ENCODE data around the gene CD2BP2.
"Not testable (repeated sequence)": the region's sequence is repeated elsewhere in the genome, so short reads cannot be mapped to it uniquely, and the experiment has no call there.

The CD2BP2 gene

DNA sequence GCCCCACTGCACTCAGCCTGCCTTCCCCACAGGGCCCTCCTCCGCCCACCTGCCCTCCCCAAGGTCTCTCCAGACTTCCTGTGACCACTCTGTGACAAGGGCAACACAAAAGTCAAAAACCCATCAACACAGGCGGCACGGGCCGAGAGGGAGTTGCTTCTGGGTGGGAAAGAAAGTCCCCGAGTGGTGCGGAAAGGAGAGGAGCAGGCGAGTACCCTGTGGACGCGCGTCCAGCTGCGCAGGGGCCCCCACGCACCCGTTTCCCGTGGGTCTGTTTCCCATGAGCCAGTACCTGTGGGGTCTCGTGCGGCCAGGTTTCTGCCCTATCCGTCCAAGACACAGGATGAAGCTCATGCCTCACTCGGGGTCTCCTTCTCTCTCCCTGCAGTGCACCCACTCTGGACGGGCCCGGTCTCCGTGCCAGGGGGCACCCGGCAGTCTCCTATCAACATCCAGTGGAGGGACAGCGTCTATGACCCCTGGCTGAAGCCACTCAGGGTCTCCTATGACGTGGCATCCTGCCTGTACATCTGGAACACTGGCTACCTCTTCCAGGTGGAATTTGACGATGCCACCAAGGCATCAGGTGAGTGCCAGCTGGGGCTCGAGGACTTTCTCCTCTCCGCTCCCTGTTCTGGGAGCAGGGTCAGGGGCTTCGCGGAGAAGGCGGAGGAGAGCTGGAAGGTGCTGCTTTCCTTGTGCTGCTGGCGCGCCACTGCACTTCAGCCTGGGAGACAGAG lies 12.2 kb downstream of the CD2BP2 start:
- no peak for DNase-seq (ENCODE audit: low read depth in 2 of 2)

- DNase-seq (ENCODE audit: low read depth in 2 of 2) = not testable (repeated sequence)
Measured at GRCh38 chr16:30341971-30342370, 13.1 kb downstream of the CD2BP2 start.

DNA sequence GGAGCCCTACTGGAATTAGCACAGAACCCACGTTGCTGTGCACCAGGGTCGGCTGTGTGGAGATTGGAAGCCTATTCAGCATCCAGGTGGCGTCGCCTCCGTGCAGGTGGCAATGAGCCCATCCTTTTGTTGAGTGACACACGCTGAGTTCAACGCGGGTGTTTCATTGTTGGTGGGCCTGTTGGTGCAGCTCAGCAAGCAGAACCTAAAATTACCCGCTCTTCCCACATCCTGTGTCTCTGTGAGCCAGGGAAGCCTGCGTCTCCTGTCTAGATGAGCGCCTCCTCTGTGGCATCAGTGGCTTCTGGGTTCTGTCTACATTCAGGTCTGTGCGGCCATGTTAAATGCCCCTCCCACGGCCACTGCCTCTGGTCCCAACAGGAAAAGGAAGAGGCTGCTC lies 14.5 kb downstream of the CD2BP2 start:
- no peak for DNase-seq (ENCODE audit: low read depth in 2 of 2)

DNA sequence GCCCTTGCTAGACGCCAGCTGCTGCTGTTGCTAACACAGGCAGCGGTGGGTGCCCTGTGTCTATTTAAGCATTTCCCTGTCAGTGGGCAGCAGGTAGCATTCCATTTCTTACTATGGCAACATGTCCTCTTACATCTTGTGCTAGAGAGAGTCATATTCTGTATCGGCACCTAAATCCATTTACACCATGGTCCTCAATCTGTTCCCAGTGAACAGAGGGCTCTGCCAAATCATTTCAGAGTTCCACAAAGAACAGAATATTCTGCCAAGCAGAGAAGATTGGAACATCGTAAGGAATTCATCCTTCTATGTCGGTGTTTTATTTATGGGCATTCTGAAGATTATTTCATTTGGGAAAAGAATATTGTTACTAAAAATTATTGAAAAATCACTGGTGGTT lies 16.4 kb downstream of the CD2BP2 start:
- not testable (repeated sequence) for DNase-seq (ENCODE audit: low read depth in 2 of 2)

- not testable (repeated sequence) for DNase-seq (ENCODE audit: low read depth in 2 of 2)
Measured at GRCh38 chr16:30337964-30338357, 17.1 kb downstream of the CD2BP2 start.

DNA sequence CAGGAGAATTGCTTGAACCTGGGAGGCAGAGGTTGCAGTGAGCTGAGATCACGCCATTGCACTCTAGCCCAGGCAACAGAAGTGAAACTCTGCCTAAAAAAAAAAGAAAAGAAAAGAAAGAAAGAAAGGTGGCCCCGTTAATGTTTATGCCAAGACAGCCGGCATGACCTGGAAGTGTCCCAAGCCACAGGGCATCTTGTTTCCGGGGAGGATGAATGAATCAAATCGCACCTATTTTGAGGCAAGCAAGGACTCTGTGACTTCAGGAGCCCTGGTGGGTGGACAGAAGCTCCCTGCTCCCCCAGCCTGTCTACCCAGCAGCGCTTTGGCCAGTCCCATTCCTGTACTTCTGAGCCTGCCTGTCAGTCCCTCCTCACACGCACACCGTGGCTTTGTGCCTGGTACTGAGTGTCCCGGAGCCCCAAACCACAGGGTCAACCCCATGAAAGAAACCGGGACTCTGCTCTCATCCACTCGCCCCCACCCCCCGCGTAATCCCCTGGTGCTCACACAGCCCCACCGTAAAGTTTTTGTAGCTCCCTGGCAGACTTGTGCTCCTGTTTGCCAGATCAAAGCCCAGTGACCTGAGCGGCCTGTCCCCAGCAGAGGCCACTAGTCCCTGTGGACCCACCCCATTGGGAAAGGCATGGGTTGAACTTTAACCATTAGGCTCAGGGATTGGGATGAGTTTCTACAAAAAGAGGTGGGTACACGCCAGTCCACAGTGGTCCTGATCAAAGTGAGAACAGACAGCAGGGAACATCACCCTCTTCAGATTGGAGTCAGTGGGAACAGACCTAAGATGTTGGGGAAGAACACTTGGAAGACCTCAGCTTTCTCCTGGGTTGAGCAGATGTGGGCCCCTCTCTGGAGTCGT lies 19.3 kb downstream of the CD2BP2 start:
- no peak for DNase-seq (ENCODE audit: low read depth in 2 of 2)

- DNase-seq (ENCODE audit: low read depth in 2 of 2) = peak; percentile 75 to 84
Measured at GRCh38 chr16:30335028-30335597, 20.0 kb downstream of the CD2BP2 start.

- DNase-seq (ENCODE audit: low read depth in 2 of 2) = peak; percentile 78 to 81
Measured at GRCh38 chr16:30334473-30334989, 20.6 kb downstream of the CD2BP2 start.

DNA sequence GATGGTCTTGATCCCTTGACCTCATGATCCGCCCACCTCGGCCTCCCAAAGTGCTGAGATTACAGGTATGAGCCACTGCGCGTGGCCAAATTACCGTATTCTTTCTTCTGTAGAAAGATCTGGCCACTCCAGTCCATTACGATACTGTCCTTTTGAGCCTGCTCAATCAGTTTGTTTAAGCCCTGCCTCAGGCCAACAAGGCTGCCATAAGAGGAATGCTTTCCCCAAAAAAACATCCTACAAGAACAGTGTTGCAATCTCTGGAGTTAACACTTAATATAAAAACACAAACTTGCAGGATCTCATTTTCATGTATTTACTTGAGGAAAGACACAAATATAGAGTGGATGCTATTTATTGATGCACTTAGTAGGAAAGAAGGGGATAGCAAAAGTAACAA lies 30.9 kb downstream of the CD2BP2 start:
- not testable (repeated sequence) for DNase-seq (ENCODE audit: low read depth in 2 of 2)

GRCh38 chr16:30318647-30319046 lies 36.5 kb downstream of the CD2BP2 start:
- not testable (repeated sequence) for DNase-seq (ENCODE audit: low read depth in 2 of 2)

GRCh38 chr16:30310937-30311336 lies 44.2 kb downstream of the CD2BP2 start:
- not testable (repeated sequence) for DNase-seq (ENCODE audit: low read depth in 2 of 2)

DNA sequence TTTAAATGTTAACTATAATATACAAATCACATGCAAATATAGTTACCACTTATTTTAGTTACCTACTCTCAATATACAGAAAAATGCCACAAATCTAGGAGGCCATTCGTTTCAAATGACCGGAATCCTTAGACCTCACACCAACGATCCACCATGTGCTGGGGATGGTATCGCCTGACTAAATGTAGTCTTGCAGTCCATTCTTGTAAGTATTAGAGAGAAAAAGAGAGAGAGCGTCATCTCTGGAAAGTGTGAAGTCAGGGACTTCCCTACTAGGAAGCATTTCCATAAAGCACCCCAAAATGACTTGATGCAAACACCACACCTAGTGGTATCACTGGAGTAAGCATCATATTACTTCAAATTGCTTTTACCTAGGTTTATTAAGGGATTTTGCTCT lies 45.9 kb downstream of the CD2BP2 start:
- DNase-seq (ENCODE audit: low read depth in 2 of 2) = not testable (repeated sequence)
